Thyroid gland (tissue), 4 donors: ENCODE data around the gene MOB4. TPM values are rescaled to one million over a fixed set of nuclear protein-coding genes. Genes with fewer than 3 reads are reported as not detected.

Source experiments
- DNase-seq, 2 donors: peaks; one replicate each; pipeline ENCODE4 v3.0.0-alpha.2; 2019
- H3K27ac ChIP-seq, 3 donors: fragments of 200-600 bp; sonication (generic); 1 replicate in 2 of 3; 2 replicates in 1 of 3; pipeline ENCODE4 v1.5.1; 2016 to 2019; ENCODE audit warnings: mild to moderate bottlenecking in 1 of 3, moderate library complexity in 1 of 3
- H3K27me3 ChIP-seq: fragments of 200-600 bp; sonication (generic); one replicate; pipeline ENCODE4 v1.5.1; 2019
- H3K36me3 ChIP-seq, 2 donors: fragments of 200-600 bp; sonication (generic); one replicate each; pipeline ENCODE4 v1.5.1; 2016 to 2019
- H3K4me1 ChIP-seq, 2 donors: fragments of 200-600 bp; sonication (generic); one replicate each; pipeline ENCODE4 v1.5.1; 2017 to 2019
- H3K4me3 ChIP-seq, 3 donors: fragments of 200-600 bp; sonication (generic); replicated peaks in 1 of 3; 1 replicate in 2 of 3; 2 replicates in 1 of 3; pipeline ENCODE4 v1.5.1; 2016; ENCODE audit warnings: mild to moderate bottlenecking in 1 of 3
- H3K9me3 ChIP-seq: fragments of 200-600 bp; sonication (generic); one replicate; pipeline ENCODE4 v1.5.1; 2017
- CTCF ChIP-seq, 6 experiments: fragments of 200-600 bp in 3 of 6; fragments of 450-650 bp in 3 of 6; sonication (generic) in 3 of 6; IDR thresholded peaks; one replicate each; pipeline ENCODE4 v1.5.1; 2016 to 2019; ENCODE audit warnings: antibody characterized with exemption in 6 of 6, mild to moderate bottlenecking in 2 of 6, inconsistent platforms in 1 of 6, moderate library complexity in 1 of 6
- POLR2A ChIP-seq, 2 donors: fragments of 450-650 bp; IDR thresholded peaks; one replicate each; pipeline ENCODE4 v1.6.1; 2017; ENCODE audit warnings: antibody characterized with exemption in 2 of 2, mild to moderate bottlenecking in 2 of 2, moderate library complexity in 1 of 2
- WGBS, 2 donors: methylation state at CpG; one replicate each; pipeline ENCODE4 v1.1.5; 2017; 5-methylcytosine and 5-hydroxymethylcytosine counted together
- intact Hi-C: fragments of 100-400 bp; cut with DNase I; formaldehyde crosslinking; loops from one replicate; pipeline ENCODE4 v1.15.1; 2023
- total RNA-seq, 4 donors: library from RNA; depleted of rRNA; stranded (reverse); fragments of >200 nt; gene quantifications; one replicate each; pipeline ENCODE4 v1.2.3, GENCODE V29; 2016

The MOB4 gene
- total RNA-seq, 4 donors from 2014 or later: 24.7 to 36.1 (median 28.6) TPM

- no peak overlapping the region for H3K27ac ChIP-seq
- H3K9me3 ChIP-seq: no peaks in the 10 kb centered on the region
- H3K4me3 ChIP-seq: no peak overlapping the region
- DNase-seq: no peak
- H3K4me1 ChIP-seq: peaks cover 0 to 3% of the 10 kb centered on the region in 2 donors
- intact Hi-C loops: no loop called here
- no peaks in the 10 kb centered on the region for H3K27me3 ChIP-seq
- peaks cover 0 to 16% of the 10 kb centered on the region in 2 donors for H3K36me3 ChIP-seq
- no peak for TF ChIP-seq CTCF (IDR thresholded peaks at IDR 0.05)
- TF ChIP-seq POLR2A (IDR thresholded peaks at IDR 0.05): no peak
Measured at GRCh38 chr2:197555467-197555866, 39.6 kb downstream of the MOB4 start.

DNA sequence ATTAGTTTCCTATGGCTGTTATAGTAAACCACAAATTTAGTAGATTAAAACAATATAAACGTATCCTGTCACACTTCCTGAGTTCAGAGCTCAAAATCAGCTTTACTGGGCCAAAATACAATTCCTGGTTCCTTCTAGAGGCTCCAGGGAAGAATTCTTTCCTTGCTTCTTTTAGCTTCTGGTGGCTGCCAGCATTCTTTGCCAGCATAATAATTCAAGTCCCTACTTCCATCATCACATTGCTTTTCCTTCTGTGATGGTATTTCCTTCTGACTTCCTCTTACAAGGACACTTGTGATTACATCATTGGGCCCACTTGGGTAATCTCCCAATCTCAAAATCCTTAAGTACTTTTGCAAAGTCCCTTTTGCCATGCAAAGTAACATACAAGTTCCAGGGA is 40.6 kb downstream of the MOB4 start:
- intact Hi-C loops: no loop called here
- H3K4me1 ChIP-seq: peaks cover 0 to 3% of the 10 kb centered on the region in 2 donors
- H3K36me3 ChIP-seq: peaks cover 0 to 11% of the 10 kb centered on the region in 2 donors
- H3K9me3 ChIP-seq: no peaks in the 10 kb centered on the region
- H3K27me3 ChIP-seq: no peaks in the 10 kb centered on the region
- TF ChIP-seq CTCF (IDR thresholded peaks at IDR 0.05) (no peak), POLR2A (IDR thresholded peaks at IDR 0.05) (no peak)
- H3K4me3 ChIP-seq: no peak overlapping the region
- 53 to 70% methylated on average over 1 of the region's 1 CpG for WGBS, 2 donors
- DNase-seq: no peak
- no peak overlapping the region for H3K27ac ChIP-seq

GRCh38 chr2:197558393-197558792 is 42.5 kb downstream of the MOB4 start:
- WGBS, 2 donors: 97 to 99% methylated on average over 3 of the region's 3 CpGs
- no peaks in the 10 kb centered on the region for H3K27me3 ChIP-seq
- H3K9me3 ChIP-seq: no peaks in the 10 kb centered on the region
- no peak overlapping the region for H3K4me3 ChIP-seq
- H3K4me1 ChIP-seq: peaks cover 0 to 3% of the 10 kb centered on the region in 2 donors
- no peak for TF ChIP-seq CTCF (IDR thresholded peaks at IDR 0.05)
- TF ChIP-seq POLR2A (IDR thresholded peaks at IDR 0.05): no peak
- H3K27ac ChIP-seq: no peak overlapping the region
- intact Hi-C loops: no loop called here
- no peak for DNase-seq
- peaks cover 0 to 11% of the 10 kb centered on the region in 2 donors for H3K36me3 ChIP-seq

GRCh38 chr2:197559681-197560080 is 43.8 kb downstream of the MOB4 start:
- intact Hi-C loops: no loop called here
- Histone ChIP-seq H3K27ac (no peak overlapping the region), H3K4me1 (peaks cover 0 to 3% of the 10 kb centered on the region in 2 donors), H3K4me3 (no peak overlapping the region), H3K36me3 (no peaks in the 10 kb centered on the region), H3K9me3 (no peaks in the 10 kb centered on the region), H3K27me3 (no peaks in the 10 kb centered on the region)
- WGBS, 2 donors: 95 to 98% methylated on average over 5 of the region's 5 CpGs
- no peak for TF ChIP-seq POLR2A (IDR thresholded peaks at IDR 0.05)
- no peak for TF ChIP-seq CTCF (IDR thresholded peaks at IDR 0.05)
- no peak for DNase-seq

- no peak for TF ChIP-seq POLR2A (IDR thresholded peaks at IDR 0.05)
- TF ChIP-seq CTCF (IDR thresholded peaks at IDR 0.05): no peak
- H3K27ac ChIP-seq: no peak overlapping the region
- no peak for DNase-seq
- WGBS, 2 donors: 94 to 95% methylated on average over 9 of the region's 9 CpGs
- H3K4me3 ChIP-seq: no peak overlapping the region
- peaks cover 0 to 3% of the 10 kb centered on the region in 2 donors for H3K4me1 ChIP-seq
- no peaks in the 10 kb centered on the region for H3K9me3 ChIP-seq
- no peaks in the 10 kb centered on the region for H3K36me3 ChIP-seq
- H3K27me3 ChIP-seq: no peaks in the 10 kb centered on the region
- intact Hi-C loops: no loop called here
Measured at GRCh38 chr2:197560146-197560665, 44.3 kb downstream of the MOB4 start.
